Ascending aorta (tissue), 2 donors: ENCODE data around the gene KCND3. TPM values are rescaled to one million over a fixed set of nuclear protein-coding genes. Genes with fewer than 3 reads are reported as not detected.

Experiments used
- DNase-seq, 2 donors: peaks; one replicate each; pipeline ENCODE4 v3.0.0-alpha.2; 2019; ENCODE audit warnings: low spot score in 2 of 2
- H3K27ac ChIP-seq, 2 donors: fragments of 200-600 bp; sonication (generic); one replicate each; pipeline ENCODE4 v1.5.1; 2016 to 2017; ENCODE audit warnings: mild to moderate bottlenecking in 1 of 2
- H3K27me3 ChIP-seq: fragments of 200-600 bp; sonication (generic); one replicate; pipeline ENCODE4 v1.5.1; 2017
- H3K36me3 ChIP-seq, 2 donors: fragments of 200-600 bp; sonication (generic); one replicate each; pipeline ENCODE4 v1.5.1; 2016
- H3K4me1 ChIP-seq, 2 donors: fragments of 200-600 bp; sonication (generic); one replicate each; pipeline ENCODE4 v1.5.1; 2016 to 2017; ENCODE audit warnings: mild to moderate bottlenecking in 1 of 2
- H3K4me3 ChIP-seq, 2 donors: fragments of 200-600 bp; sonication (generic); one replicate each; pipeline ENCODE4 v1.5.1; 2016 to 2017; ENCODE audit warnings: mild to moderate bottlenecking in 1 of 2
- H3K9me3 ChIP-seq, 2 donors: fragments of 200-600 bp; sonication (generic); one replicate each; pipeline ENCODE4 v1.5.1; 2016
- CTCF ChIP-seq, 3 experiments: fragments of 200-600 bp in 2 of 3; fragments of 450-650 bp in 1 of 3; sonication (generic) in 2 of 3; IDR thresholded peaks; one replicate each; pipeline ENCODE4 v1.5.1; 2016 to 2019; ENCODE audit warnings: antibody characterized with exemption in 3 of 3, mild to moderate bottlenecking in 1 of 3, moderate library complexity in 1 of 3
- intact Hi-C: fragments of 100-400 bp; cut with DNase I; formaldehyde crosslinking; loops from one replicate; pipeline ENCODE4 v1.15.1; 2023
- total RNA-seq: library from RNA; depleted of rRNA; stranded (reverse); fragments of >200 nt; gene quantifications from one replicate; pipeline ENCODE4 v1.1.0, GENCODE V29; 2016

Gene KCND3
- total RNA-seq, 1 donor from 2014 or later: 13.3 TPM

GRCh38 chr1:112026501-112026900 lies 37.0 kb upstream of the KCND3 start:
- H3K4me3 ChIP-seq: no peak overlapping the region
- H3K36me3 ChIP-seq: no peaks in the 10 kb centered on the region
- intact Hi-C loops: no loop called here
- H3K27ac ChIP-seq: no peak overlapping the region
- no peak for TF ChIP-seq CTCF (IDR thresholded peaks at IDR 0.05)
- no peak for DNase-seq
- H3K27me3 ChIP-seq: no peaks in the 10 kb centered on the region
- no peaks in the 10 kb centered on the region for H3K9me3 ChIP-seq
- no peaks in the 10 kb centered on the region for H3K4me1 ChIP-seq

- no peak overlapping the region for H3K27ac ChIP-seq
- H3K4me1 ChIP-seq: no peaks in the 10 kb centered on the region
- H3K9me3 ChIP-seq: no peaks in the 10 kb centered on the region
- H3K36me3 ChIP-seq: no peaks in the 10 kb centered on the region
- intact Hi-C loops: no loop called here
- DNase-seq: no peak
- H3K4me3 ChIP-seq: no peak overlapping the region
- H3K27me3 ChIP-seq: no peaks in the 10 kb centered on the region
- no peak for TF ChIP-seq CTCF (IDR thresholded peaks at IDR 0.05)
Observed at GRCh38 chr1:112026016-112026415, 36.5 kb upstream of the KCND3 start.

- Histone ChIP-seq H3K27me3 (no peaks in the 10 kb centered on the region), H3K9me3 (no peaks in the 10 kb centered on the region), H3K4me3 (no peak overlapping the region), H3K36me3 (no peaks in the 10 kb centered on the region), H3K4me1 (no peaks in the 10 kb centered on the region), H3K27ac (no peak overlapping the region)
- DNase-seq: no peak
- intact Hi-C loops: no loop called here
- TF ChIP-seq CTCF (IDR thresholded peaks at IDR 0.05): no peak
Observed at GRCh38 chr1:112021263-112021662, 31.8 kb upstream of the KCND3 start.

- no peak for DNase-seq
- H3K36me3 ChIP-seq: no peaks in the 10 kb centered on the region
- intact Hi-C loops: no loop called here
- no peaks in the 10 kb centered on the region for H3K9me3 ChIP-seq
- H3K4me3 ChIP-seq: no peak overlapping the region
- no peak for TF ChIP-seq CTCF (IDR thresholded peaks at IDR 0.05)
- H3K27me3 ChIP-seq: no peaks in the 10 kb centered on the region
- H3K4me1 ChIP-seq: no peaks in the 10 kb centered on the region
- H3K27ac ChIP-seq: no peak overlapping the region
Observed at GRCh38 chr1:112017183-112017582, 27.7 kb upstream of the KCND3 start.

GRCh38 chr1:112012823-112013222 lies 23.4 kb upstream of the KCND3 start:
- no peak for DNase-seq
- no peaks in the 10 kb centered on the region for H3K9me3 ChIP-seq
- intact Hi-C loops: no loop called here

More at GRCh38 chr1:112012823-112013222, 23.4 kb upstream of the KCND3 start:
- no peaks in the 10 kb centered on the region for H3K4me1 ChIP-seq
- no peak overlapping the region for H3K27ac ChIP-seq
- H3K36me3 ChIP-seq: no peaks in the 10 kb centered on the region
- H3K27me3 ChIP-seq: no peaks in the 10 kb centered on the region
- no peak overlapping the region for H3K4me3 ChIP-seq
- TF ChIP-seq CTCF (IDR thresholded peaks at IDR 0.05): no peak
